Metanephros (tissue), 1 donor: ENCODE data around the gene CHD6. TPM values are rescaled to one million over a fixed set of nuclear protein-coding genes. Genes with fewer than 3 reads are reported as not detected.

Source experiments
- total RNA-seq: library from RNA; depleted of rRNA; stranded (reverse); fragments of >200 nt; gene quantifications from one replicate; pipeline ENCODE4 v1.2.3, GENCODE V29; 2014

The CHD6 gene
- 68.0 TPM for total RNA-seq

GRCh38 chr20:41617902-41618806 is at the start of gene CHD6:
Gene CHD6, minus strand, starts transcription at chr20:41618377. Its CDS starts 67,040 bp downstream, at chr20:41551337.

GRCh38 chr20:41366546-41367392 is 251.4 kb downstream of the CHD6 start, which contains the start of gene EMILIN3:
Gene EMILIN3, minus strand, starts transcription at chr20:41366818. Its CDS starts 184 bp downstream, at chr20:41366634.

